ENCODE measurements around the gene AAGAB. TPM values are rescaled to one million over a fixed set of nuclear protein-coding genes. Genes with fewer than 3 reads are reported as not detected.
A peak's percentile ranks its signal among the peaks of the same experiment; 100 is the strongest.
"Not testable (repeated sequence)": the region's sequence is repeated elsewhere in the genome, so short reads cannot be mapped to it uniquely, and the experiment has no call there.

Gene AAGAB, protein sequence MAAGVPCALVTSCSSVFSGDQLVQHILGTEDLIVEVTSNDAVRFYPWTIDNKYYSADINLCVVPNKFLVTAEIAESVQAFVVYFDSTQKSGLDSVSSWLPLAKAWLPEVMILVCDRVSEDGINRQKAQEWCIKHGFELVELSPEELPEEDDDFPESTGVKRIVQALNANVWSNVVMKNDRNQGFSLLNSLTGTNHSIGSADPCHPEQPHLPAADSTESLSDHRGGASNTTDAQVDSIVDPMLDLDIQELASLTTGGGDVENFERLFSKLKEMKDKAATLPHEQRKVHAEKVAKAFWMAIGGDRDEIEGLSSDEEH
- 22.5 TPM for polyA plus RNA-seq (2012; ENCODE audit: low read depth, missing spikeins)

- DNase-seq (ENCODE audit: insufficient read length, low spot score) (peak; percentile 97), FAIRE-seq (peak; percentile 96)
- TF ChIP-seq POLR2AphosphoS5 (IDR thresholded peaks at IDR 0.05; ENCODE audit: low read depth, low read length), result peak; percentile 92
- TF ChIP-seq TAF1 (IDR thresholded peaks at IDR 0.05; ENCODE audit: low read depth, low read length), result peak; percentile 95
- peak; percentile 91 for TF ChIP-seq POLR2A (IDR thresholded peaks at IDR 0.05; ENCODE audit: low read depth, low read length)
- TF ChIP-seq SPI1 (IDR thresholded peaks at IDR 0.05; ENCODE audit: low read depth, low read length), result peak; percentile 30; the same call in 1 of the 2 replicates
- TF ChIP-seq PAX5 (IDR thresholded peaks at IDR 0.05; ENCODE audit: insufficient read depth, low read length, severe bottlenecking), result peak; percentile 37
- TF ChIP-seq POU2F2 (IDR thresholded peaks at IDR 0.05; ENCODE audit: low read depth, low read length), result peak; percentile 72
Measured at GRCh38 chr15:67254238-67255175, at the start of gene AAGAB, which contains the start of gene IQCH. TSS of gene AAGAB (minus strand) at chr15:67254661. CDS start at chr15:67254631, 30 bp downstream. TSS of gene IQCH (plus strand) at chr15:67254786. CDS start at chr15:67254897, 111 bp downstream.

GRCh38 chr15:67303490-67304363 is 49.3 kb upstream of the AAGAB start:
- TF ChIP-seq SPI1 (IDR thresholded peaks at IDR 0.05; ENCODE audit: low read depth, low read length), result no peak
- no peak for TF ChIP-seq POLR2A (IDR thresholded peaks at IDR 0.05; ENCODE audit: low read depth, low read length)
- no peak for TF ChIP-seq PAX5 (IDR thresholded peaks at IDR 0.05; ENCODE audit: insufficient read depth, low read length, severe bottlenecking)
- no peak for TF ChIP-seq POU2F2 (IDR thresholded peaks at IDR 0.05; ENCODE audit: low read depth, low read length)
- no peak for TF ChIP-seq TAF1 (IDR thresholded peaks at IDR 0.05; ENCODE audit: low read depth, low read length)
- TF ChIP-seq POLR2AphosphoS5 (IDR thresholded peaks at IDR 0.05; ENCODE audit: low read depth, low read length), result no peak
- DNase-seq (ENCODE audit: insufficient read length, low spot score), result no peak
- FAIRE-seq, result peak; percentile 82

DNA sequence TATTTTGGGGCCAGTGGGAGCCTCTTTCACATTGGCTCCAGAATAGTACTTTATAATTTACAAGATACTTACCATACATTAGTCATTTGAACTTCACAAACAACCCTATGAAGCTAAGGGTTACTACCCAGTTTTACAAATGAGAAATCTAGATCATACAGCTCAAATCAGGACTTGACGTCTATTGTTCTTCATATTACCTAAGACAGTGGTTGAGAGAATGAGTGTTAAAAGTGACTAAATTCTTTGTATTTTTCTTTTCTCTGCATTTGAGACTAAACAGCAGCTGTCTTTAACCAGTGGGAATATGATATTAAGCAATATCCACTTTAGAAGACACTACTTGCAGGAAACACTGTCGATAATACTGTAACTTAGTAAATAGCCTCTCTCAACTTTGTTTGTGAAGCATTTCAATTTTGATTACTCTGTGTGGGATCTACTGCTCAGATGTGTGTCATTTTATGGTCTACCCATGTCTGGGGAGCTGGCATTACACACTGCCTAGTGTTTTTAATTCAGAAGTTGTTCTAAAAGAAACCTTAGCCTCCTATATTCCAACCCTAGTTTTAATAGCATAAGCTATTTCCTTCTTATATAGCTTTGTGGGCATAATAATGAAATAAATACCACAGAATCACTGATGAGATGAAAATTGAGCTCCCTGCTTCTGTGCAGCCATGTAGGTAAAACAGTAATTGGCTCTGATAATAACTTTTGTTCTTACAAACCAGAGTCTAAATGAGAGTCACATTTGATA is 46.0 kb upstream of the AAGAB start:
- no peak for TF ChIP-seq TAF1 (IDR thresholded peaks at IDR 0.05; ENCODE audit: low read depth, low read length)
- no peak for DNase-seq (ENCODE audit: insufficient read length, low spot score)
- FAIRE-seq, result no peak

DNA sequence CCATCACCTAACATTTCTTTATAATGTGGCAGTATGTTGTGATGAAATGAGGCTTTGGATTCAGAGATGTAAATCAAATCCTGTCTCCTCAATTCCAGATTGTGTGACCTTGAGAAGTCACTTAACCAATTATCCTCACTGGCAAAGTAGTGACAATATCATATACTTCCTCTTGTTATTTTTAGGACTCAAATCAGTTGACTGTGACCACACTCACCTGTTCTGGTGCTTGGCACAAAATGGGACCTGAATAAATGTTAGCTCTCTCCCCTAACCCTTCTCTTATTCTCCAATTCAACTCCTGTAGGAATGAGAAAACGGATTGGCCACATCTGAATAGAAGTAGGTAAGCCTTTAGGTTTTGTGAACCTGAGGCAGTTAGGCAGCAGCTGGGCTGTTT is 42.2 kb upstream of the AAGAB start:
- TF ChIP-seq TAF1 (IDR thresholded peaks at IDR 0.05; ENCODE audit: low read depth, low read length) (no peak), PAX5 (IDR thresholded peaks at IDR 0.05; ENCODE audit: insufficient read depth, low read length, severe bottlenecking) (no peak), POLR2AphosphoS5 (IDR thresholded peaks at IDR 0.05; ENCODE audit: low read depth, low read length) (no peak), SPI1 (IDR thresholded peaks at IDR 0.05; ENCODE audit: low read depth, low read length) (no peak), POLR2A (IDR thresholded peaks at IDR 0.05; ENCODE audit: low read depth, low read length) (no peak), POU2F2 (IDR thresholded peaks at IDR 0.05; ENCODE audit: low read depth, low read length) (no peak)
- no peak for FAIRE-seq
- no peak for DNase-seq (ENCODE audit: insufficient read length, low spot score)

- DNase-seq (ENCODE audit: insufficient read length, low spot score), result no peak
- FAIRE-seq, result no peak
- TF ChIP-seq POLR2AphosphoS5 (IDR thresholded peaks at IDR 0.05; ENCODE audit: low read depth, low read length) (no peak), POU2F2 (IDR thresholded peaks at IDR 0.05; ENCODE audit: low read depth, low read length) (no peak), PAX5 (IDR thresholded peaks at IDR 0.05; ENCODE audit: insufficient read depth, low read length, severe bottlenecking) (no peak), POLR2A (IDR thresholded peaks at IDR 0.05; ENCODE audit: low read depth, low read length) (no peak), TAF1 (IDR thresholded peaks at IDR 0.05; ENCODE audit: low read depth, low read length) (no peak), SPI1 (IDR thresholded peaks at IDR 0.05; ENCODE audit: low read depth, low read length) (no peak)
Measured at GRCh38 chr15:67296188-67296587, 41.7 kb upstream of the AAGAB start.

DNA sequence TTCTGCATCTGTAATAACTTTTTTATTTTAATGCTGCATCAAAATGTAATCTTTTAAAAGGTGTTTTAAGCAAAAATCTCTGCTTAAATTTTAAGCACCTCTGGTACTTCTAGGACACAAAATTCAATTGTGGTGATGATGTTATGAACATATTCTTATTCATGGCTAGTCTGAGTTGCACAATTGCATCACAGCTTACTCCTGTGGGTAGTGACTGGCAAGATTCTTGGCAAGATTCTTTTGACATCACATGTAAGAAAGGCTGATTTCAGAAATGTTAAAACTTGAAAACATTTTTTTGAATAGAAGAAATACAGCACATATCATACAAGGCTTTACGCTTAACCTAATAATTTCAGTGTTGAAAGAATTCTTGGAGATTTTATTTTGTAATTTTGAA is 35.9 kb upstream of the AAGAB start:
- TF ChIP-seq POU2F2 (IDR thresholded peaks at IDR 0.05; ENCODE audit: low read depth, low read length), result no peak
- no peak for TF ChIP-seq POLR2AphosphoS5 (IDR thresholded peaks at IDR 0.05; ENCODE audit: low read depth, low read length)
- no peak for TF ChIP-seq TAF1 (IDR thresholded peaks at IDR 0.05; ENCODE audit: low read depth, low read length)
- TF ChIP-seq SPI1 (IDR thresholded peaks at IDR 0.05; ENCODE audit: low read depth, low read length), result no peak
- no peak for TF ChIP-seq PAX5 (IDR thresholded peaks at IDR 0.05; ENCODE audit: insufficient read depth, low read length, severe bottlenecking)
- FAIRE-seq (no peak), DNase-seq (ENCODE audit: insufficient read length, low spot score) (no peak)

DNA sequence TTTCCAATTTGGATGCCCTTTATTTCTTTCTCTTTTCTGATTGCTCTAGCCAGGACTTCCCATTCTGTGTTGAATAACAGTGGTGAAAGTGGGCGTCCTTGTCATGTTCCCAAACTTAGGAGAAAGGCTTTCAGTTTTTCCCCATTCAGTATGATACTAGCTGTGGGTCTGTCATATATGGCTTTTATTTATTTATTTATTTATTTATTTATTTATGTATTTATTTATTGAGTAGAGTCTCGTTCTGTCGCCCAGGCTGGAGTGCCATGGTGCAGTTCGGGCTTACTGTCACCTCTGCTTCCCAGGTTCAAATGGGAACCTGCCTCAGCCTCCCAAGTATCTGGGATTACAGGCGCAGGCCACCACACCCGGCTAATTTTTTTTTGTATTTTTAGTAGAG is 31.9 kb upstream of the AAGAB start:
- not testable (repeated sequence) for DNase-seq (ENCODE audit: insufficient read length, low spot score); FAIRE-seq

DNA sequence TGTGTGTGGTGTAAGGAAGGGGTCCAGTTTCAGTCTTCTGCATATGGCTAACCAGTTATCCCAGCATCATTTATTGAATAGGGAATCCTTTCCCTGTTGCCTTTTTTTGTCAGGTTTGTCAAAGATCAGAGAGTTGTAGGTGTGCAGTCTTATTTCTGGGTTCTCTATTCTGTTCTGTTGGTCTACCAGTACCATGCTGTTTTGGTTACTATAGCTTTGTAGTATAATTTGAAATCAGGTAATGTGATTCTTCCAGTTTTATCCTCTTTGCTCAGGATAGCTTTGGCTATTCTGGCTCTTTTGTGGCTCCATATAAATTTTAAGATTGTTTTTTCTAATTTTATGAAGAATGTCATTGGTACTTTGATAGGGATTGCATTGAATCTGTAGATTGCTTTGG is 31.2 kb upstream of the AAGAB start:
- DNase-seq (ENCODE audit: insufficient read length, low spot score); FAIRE-seq: not testable (repeated sequence)

GRCh38 chr15:67281714-67282113 is 27.3 kb upstream of the AAGAB start:
- no peak for DNase-seq (ENCODE audit: insufficient read length, low spot score)

More at GRCh38 chr15:67281714-67282113, 27.3 kb upstream of the AAGAB start:
- no peak for TF ChIP-seq POLR2A (IDR thresholded peaks at IDR 0.05; ENCODE audit: low read depth, low read length)
- FAIRE-seq, result no peak

Data from GM12891 (cell line).